HG03139 (cell line): ENCODE data around the gene COPS7A.
A peak's percentile ranks its signal among the peaks of the same experiment; 100 is the strongest.

Experiments used
- ATAC-seq: cut with Tn5 transposase; IDR thresholded peaks from one replicate; pipeline ENCODE4 v1.9.1; 2021; ENCODE audit not compliant: unreplicated experiment

COPS7A gene

DNA sequence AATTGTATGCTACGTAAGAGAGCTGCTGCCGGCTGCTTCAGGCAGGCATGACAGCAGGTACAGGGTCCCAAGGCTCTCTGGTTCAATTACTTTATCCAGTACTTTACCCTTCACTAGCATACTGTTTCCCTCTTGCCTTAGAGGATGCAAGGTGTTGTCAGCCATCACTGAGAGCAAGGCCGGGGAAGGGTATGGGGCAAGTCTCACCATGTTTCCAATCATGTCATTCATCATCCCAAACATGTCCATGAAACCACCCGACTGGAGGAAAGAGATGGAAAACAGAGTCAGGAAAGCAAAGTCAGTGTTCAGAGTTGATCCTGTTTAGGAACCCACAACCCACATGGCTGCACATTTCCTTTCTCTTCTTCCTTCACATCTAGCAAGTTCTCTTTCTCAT, 26.7 kb downstream of the COPS7A start:
- no peak for ATAC-seq

DNA sequence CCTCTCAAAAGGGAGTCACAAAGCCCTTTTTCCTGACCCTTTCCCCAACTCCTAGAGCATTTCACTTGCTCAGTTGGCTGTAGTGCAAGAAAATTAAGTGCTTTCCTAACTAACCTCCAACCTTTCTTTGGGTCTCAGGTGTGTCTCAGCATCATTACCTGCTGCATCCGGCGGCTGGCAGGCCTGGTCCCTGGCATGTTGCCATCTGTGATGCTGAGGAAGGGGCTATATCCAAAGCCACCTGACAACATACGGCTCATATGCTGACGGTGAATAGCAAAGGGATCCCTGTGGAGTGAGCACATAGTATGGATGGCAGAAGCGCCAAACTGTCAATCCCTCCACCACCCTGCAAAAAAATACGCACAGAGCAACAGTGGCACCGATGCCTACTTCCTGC, 27.9 kb downstream of the COPS7A start:
- ATAC-seq: no peak

DNA sequence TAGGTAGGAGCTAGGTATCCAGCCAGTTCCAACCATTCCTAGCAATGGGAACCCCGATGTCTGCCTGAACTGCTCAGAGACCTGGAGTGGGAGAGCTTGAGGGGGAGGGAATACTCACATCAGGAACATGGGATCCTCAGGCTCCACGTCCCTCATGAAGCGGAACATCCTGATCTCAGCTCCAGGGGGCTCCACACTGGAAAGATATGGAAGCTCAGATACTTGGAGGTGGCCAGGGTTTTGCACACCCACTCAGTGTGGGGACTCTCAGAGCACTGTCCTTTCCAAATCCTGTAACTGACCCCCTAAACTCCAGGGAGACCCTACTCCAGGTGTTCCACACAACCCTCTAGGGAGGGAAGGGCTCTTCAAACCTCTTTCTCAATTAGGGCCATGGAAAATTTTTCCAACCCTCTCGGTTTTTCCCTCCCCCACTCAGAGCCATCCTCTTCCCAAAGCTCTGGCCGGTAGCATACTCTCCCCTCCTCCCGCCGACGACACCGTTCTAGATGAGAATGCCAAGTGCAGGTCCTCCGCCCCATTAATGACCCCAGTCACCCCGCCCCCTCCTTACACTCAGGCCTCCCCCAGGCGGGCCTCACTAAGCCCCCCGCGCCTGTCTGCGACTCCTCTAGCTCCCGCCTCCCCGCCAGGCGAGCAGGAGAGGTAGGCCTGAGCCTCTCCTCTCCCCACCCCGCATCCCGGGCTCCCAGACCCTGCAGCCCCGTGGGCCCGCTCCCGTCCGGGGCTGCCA, 28.5 kb downstream of the COPS7A start:
- ATAC-seq: peak; percentile 3

- ATAC-seq: peak; percentile 88
Observed at GRCh38 chr12:6752921-6753771, 29.3 kb downstream of the COPS7A start, which contains the start of gene MLF2. Gene MLF2, minus strand, starts transcription at chr12:6753141. Its CDS starts 807 bp downstream, at chr12:6752334.

DNA sequence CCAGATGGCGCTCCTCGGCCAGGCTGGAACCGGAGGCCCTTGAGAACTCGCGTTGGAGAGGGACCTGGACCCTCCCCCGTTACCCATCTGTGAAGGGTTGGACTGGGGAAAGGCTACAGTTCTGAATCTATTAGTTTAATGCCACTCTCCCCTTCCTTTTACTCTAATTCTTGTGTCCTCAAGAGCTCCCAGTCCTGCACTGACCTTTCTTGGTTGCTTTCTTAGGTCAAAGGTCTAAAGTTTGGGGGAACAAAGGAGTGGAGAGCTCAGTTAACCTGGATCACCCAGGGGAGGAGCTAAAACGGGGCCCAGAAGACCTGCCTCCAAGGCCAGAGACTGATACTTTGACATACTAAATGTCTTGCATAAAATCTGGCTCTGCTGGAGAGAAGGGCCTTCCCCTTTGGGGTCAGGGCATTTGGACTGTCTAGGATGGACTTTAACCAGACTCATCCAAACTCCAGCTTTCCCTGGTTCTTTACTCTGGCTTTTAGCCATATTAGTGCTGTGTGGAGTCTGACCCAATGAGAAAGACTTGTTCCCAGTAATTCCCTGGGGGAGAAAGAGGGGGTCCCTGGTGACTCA, 30.0 kb downstream of the COPS7A start:
- no peak for ATAC-seq

- no peak for ATAC-seq
Observed at GRCh38 chr12:6754411-6754810, 30.6 kb downstream of the COPS7A start.

GRCh38 chr12:6757028-6757690, 33.3 kb downstream of the COPS7A start:
- no peak for ATAC-seq

DNA sequence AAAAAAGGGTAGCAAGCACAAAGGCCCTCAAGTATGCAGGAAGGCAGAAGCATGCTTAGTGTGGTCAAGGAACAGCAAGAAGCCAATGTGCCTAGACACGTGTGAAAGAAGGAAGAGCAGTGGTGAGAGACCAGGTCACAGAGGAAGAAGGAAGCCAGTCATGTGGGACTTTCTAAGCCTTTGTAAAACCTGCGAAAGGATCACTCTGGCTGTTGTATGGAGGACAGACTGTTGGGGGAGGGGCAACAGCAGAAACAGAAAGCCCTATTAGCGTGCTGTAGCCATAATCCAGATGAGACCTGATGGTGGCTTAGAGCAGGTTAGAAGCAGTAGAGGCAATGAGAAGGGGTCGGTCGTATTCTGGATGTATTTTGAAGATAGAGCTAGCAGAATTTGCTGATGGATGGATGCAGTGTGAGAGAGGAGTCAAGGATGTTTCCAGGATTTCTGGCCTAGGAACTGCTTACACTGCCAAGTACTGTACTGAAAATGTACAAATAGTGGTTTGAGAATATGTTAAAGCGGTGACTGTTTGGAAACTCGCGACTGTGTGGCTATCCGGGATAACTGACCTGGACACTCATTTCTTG, 34.8 kb downstream of the COPS7A start:
- no peak for ATAC-seq

GRCh38 chr12:6759741-6760140, 35.9 kb downstream of the COPS7A start:
- ATAC-seq: no peak

GRCh38 chr12:6763380-6763779, 39.5 kb downstream of the COPS7A start:
- ATAC-seq: no peak

GRCh38 chr12:6764011-6764828, 40.4 kb downstream of the COPS7A start:
- peak; percentile 65 for ATAC-seq

GRCh38 chr12:6765048-6765633, 41.3 kb downstream of the COPS7A start:
- ATAC-seq: no peak

- ATAC-seq: no peak
Observed at GRCh38 chr12:6765634-6766581, 42.1 kb downstream of the COPS7A start, which contains the start of gene PTMS. Gene PTMS, plus strand, starts transcription at chr12:6766363. Its CDS starts 343 bp downstream, at chr12:6766706.

DNA sequence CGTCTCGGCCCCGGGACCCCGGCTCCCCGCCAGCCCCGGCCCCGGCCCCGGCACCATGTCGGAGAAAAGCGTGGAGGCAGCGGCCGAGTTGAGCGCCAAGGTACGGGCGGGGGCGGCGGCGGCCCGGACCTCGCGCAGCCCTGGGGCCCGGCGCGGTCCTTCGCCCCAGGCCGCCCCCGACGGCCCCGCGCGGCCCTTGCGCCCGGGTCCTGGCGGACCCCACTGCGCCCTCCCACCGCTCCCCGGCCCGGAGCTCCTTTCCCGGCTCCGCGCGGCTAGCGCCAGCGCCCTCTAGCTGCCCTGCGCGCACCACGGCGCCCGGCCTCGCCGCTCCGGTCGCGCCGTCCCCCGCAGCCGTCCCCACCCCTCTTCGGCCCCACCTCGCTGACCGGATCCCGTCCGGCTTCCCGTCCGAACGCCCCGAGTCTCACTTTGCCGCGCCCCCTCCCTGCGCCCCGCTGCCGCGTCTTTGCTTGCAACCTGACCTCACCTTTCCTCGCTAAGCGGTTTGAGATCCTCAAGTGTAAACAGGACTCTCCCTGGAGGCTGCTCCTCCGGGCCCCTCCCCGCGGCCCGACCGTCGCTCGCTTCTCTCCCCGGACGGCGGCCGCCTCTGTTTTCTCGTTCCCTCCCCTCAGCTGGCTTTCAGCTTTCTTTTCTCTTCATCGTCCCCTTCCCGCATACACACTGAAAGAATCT, 43.0 kb downstream of the COPS7A start:
- no peak for ATAC-seq

- no peak for ATAC-seq
Observed at GRCh38 chr12:6767353-6768319, 43.8 kb downstream of the COPS7A start.

DNA sequence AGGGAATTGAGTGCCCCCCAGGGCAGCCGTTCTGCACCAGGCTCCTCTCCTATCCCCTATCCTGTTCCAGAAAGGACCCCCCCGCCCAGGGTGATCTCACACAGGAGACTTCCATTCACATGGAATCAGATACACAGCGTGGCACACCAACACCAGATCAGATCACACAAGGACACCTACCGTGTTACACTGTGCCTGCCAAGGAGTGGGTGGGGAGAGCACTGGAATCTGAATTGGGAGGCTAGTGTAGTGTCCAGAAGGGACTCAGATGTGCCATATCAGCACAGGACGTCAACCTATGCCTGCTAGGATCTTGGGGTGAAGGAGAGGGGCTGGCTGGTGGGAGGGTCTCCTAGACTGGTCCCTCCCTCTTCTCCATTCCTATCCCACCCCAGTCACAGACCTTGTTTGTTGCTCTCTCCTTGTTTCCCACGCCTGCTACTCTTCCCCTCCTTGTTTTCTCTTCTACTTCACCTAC, 44.6 kb downstream of the COPS7A start:
- ATAC-seq: no peak
